K562 (cell line): ENCODE measurements around the gene ZCCHC24.

Source experiments
- MAFG ChIP-seq: fragments of 450-650 bp; conservative IDR thresholded peaks from 2 replicates; pipeline ENCODE4 v1.6.1; 2016; ENCODE audit warnings: missing genetic modification characterization, missing compliant biosample characterization
- SMARCC2 ChIP-seq: fragments of 450-650 bp; IDR thresholded peaks from 2 replicates; pipeline ENCODE4 v1.6.1; 2017; ENCODE audit warnings: antibody characterized with exemption, moderate library complexity, mild to moderate bottlenecking, low read depth
- TBL1XR1 ChIP-seq, 2 experiments: IDR thresholded peaks; 2 replicates each; pipeline ENCODE4 v1.6.1; 2012; ENCODE audit warnings: improper control_type of control experiment in 2 of 2, low read length in 2 of 2, mild to moderate bottlenecking in 1 of 2
- TRIM24 ChIP-seq, 2 experiments: fragments of 450-650 bp; IDR thresholded peaks; 2 replicates each; pipeline ENCODE4 v1.6.1; 2016
- TF ChIP-seq, protein P1 (sequence below): sonication (generic); formaldehyde crosslinking; IDR thresholded peaks from 2 replicates; pipeline ENCODE4 v1.8.0; 2023; ENCODE audit warnings: mild to moderate bottlenecking, missing genetic modification reagents
- TF ChIP-seq, protein P2 (sequence below): sonication (generic); formaldehyde crosslinking; IDR thresholded peaks from 2 replicates; pipeline ENCODE4 v1.8.1; 2023; ENCODE audit warnings: mild to moderate bottlenecking, missing genetic modification reagents
- TF ChIP-seq, protein P3 (sequence below), 3 experiments: IDR thresholded peaks in 2 of 3; conservative IDR thresholded peaks in 1 of 3; 2 replicates each; pipeline ENCODE4 v1.5.1; 2011 to 2012; ENCODE audit warnings: low read length in 3 of 3, mild to moderate bottlenecking in 3 of 3, control low read depth in 2 of 3, improper control_type of control experiment in 1 of 3, inconsistent platforms in 1 of 3, low read depth in 1 of 3, mixed read lengths in 1 of 3, moderate library complexity in 1 of 3; ENCODE audit not compliant: insufficient read depth in 2 of 3

DNA sequence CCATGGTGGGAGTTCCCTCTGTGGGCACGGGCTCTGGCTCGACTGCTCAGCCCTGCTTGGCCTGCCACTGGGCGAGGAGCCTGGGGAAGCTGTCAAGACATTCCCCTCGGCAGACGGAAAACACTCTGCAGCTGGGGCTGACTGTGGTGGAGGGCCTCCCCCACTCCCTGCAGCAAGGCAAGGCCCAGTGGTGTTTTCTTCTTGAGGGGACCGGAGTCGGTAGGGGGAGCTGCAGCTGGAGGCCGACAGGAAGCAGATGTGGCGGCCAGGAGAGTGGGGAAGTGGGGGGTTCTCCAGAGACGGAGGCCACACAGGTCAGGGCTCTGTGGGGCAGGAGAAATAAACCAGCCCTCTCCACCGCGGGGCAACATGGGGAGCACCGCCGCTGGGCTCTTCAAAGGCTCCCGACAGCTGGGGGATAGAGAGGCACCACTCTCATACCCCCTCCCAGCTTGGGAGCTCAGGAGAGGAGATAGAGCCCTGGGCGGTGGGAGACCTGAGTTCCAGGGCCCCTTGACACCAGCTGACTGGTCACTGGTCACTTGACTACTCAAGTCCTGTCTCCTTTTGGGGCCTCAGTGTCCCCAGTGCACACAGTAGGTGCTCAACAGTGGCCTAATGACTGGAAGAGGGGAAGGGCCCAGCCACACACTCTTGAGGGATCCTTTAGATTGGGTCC lies 54.7 kb downstream of the ZCCHC24 start:
- TF ChIP-seq TBL1XR1 (IDR thresholded peaks at IDR 0.05; ENCODE audit: low read length in 2 of 2) (peak in 1 of 2 experiments; percentile 46; a peak in 1 of 4 replicates), SMARCC2 (no peak), MAFG (tag) (no peak), TRIM24 (IDR thresholded peaks at IDR 0.05) (0 out of 4 replicates have a peak, but pooled peaks of 1 of the 2 experiments have one; percentile 10)
- TF ChIP-seq, protein P1, sequence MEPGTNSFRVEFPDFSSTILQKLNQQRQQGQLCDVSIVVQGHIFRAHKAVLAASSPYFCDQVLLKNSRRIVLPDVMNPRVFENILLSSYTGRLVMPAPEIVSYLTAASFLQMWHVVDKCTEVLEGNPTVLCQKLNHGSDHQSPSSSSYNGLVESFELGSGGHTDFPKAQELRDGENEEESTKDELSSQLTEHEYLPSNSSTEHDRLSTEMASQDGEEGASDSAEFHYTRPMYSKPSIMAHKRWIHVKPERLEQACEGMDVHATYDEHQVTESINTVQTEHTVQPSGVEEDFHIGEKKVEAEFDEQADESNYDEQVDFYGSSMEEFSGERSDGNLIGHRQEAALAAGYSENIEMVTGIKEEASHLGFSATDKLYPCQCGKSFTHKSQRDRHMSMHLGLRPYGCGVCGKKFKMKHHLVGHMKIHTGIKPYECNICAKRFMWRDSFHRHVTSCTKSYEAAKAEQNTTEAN (CRISPR knock-in tag) = no peak
- TF ChIP-seq, protein P2, sequence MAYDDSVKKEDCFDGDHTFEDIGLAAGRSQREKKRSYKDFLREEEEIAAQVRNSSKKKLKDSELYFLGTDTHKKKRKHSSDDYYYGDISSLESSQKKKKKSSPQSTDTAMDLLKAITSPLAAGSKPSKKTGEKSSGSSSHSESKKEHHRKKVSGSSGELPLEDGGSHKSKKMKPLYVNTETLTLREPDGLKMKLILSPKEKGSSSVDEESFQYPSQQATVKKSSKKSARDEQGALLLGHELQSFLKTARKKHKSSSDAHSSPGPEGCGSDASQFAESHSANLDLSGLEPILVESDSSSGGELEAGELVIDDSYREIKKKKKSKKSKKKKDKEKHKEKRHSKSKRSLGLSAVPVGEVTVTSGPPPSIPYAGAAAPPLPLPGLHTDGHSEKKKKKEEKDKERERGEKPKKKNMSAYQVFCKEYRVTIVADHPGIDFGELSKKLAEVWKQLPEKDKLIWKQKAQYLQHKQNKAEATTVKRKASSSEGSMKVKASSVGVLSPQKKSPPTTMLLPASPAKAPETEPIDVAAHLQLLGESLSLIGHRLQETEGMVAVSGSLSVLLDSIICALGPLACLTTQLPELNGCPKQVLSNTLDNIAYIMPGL (CRISPR knock-in tag) = no peak
- TF ChIP-seq, protein P3, sequence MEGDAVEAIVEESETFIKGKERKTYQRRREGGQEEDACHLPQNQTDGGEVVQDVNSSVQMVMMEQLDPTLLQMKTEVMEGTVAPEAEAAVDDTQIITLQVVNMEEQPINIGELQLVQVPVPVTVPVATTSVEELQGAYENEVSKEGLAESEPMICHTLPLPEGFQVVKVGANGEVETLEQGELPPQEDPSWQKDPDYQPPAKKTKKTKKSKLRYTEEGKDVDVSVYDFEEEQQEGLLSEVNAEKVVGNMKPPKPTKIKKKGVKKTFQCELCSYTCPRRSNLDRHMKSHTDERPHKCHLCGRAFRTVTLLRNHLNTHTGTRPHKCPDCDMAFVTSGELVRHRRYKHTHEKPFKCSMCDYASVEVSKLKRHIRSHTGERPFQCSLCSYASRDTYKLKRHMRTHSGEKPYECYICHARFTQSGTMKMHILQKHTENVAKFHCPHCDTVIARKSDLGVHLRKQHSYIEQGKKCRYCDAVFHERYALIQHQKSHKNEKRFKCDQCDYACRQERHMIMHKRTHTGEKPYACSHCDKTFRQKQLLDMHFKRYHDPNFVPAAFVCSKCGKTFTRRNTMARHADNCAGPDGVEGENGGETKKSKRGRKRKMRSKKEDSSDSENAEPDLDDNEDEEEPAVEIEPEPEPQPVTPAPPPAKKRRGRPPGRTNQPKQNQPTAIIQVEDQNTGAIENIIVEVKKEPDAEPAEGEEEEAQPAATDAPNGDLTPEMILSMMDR (IDR thresholded peaks at IDR 0.05 in 2 of 3, conservative IDR thresholded peaks at IDR 0.05 in 1 of 3; ENCODE audit: insufficient read depth in 2 of 3, low read depth in 1 of 3, low read length in 3 of 3) = peak; percentile 83 to 86 (median 84)
